Measurements from ENCODE around the gene ELMO2.

GRCh38 chr20:46366826-46367225 lies 39.6 kb downstream of the ELMO2 start:
- TF ChIP-seq CTCF (conservative IDR thresholded peaks at IDR 0.05 in 1 of 2, IDR thresholded peaks at IDR 0.05 in 1 of 2; ENCODE audit: extremely low read depth in 1 of 2, insufficient read depth in 1 of 2, low read depth in 1 of 2, low read length in 2 of 2) (no peak), EZH2 (IDR thresholded peaks at IDR 0.05; ENCODE audit: borderline replicate concordance, low read length) (no peak)
